Calu3 (cell line): Measurements from ENCODE around the gene PANX2. TPM values are rescaled to one million over a fixed set of nuclear protein-coding genes. Genes with fewer than 3 reads are reported as not detected.
A peak's percentile ranks its signal among the peaks of the same experiment; 100 is the strongest.

Source experiments
- BruUV-seq: library from RNA; stranded (reverse); fragments of 400-500 nt; replicated peaks from 2 replicates; lab custom pipeline; 2021; lab: Mats Ljungman, UMichigan
- CTCF ChIA-PET: fragments of 300-600 bp; sonication (Branson Sonifier 250); formaldehyde crosslinking; loops from one replicate; lab custom pipeline; 2022; ENCODE audit warnings: antibody characterized with exemption; lab: Charles Lee
- DNase-seq: peaks from one replicate; pipeline ENCODE4 v3.0.0; 2022
- H3K27ac Mint-ChIP-seq: one replicate; pipeline ENCODE4 v1.8.0; 2022; ENCODE audit warnings: mixed read lengths; ENCODE audit not compliant: unreplicated experiment
- H3K27me3 Mint-ChIP-seq: one replicate; pipeline ENCODE4 v1.8.0; 2022; ENCODE audit warnings: mixed read lengths; ENCODE audit not compliant: unreplicated experiment
- H3K36me3 Mint-ChIP-seq: one replicate; pipeline ENCODE4 v1.8.0; 2022; ENCODE audit warnings: mild to moderate bottlenecking, moderate library complexity, mixed read lengths; ENCODE audit not compliant: insufficient read depth, unreplicated experiment
- H3K4me1 Mint-ChIP-seq: one replicate; pipeline ENCODE4 v1.8.0; 2022; ENCODE audit warnings: mild to moderate bottlenecking, low read depth, mixed read lengths; ENCODE audit not compliant: unreplicated experiment
- H3K4me3 Mint-ChIP-seq: one replicate; pipeline ENCODE4 v1.8.0; 2022; ENCODE audit warnings: mild to moderate bottlenecking, low read depth, moderate library complexity, mixed read lengths; ENCODE audit not compliant: unreplicated experiment
- H3K9me3 Mint-ChIP-seq: one replicate; pipeline ENCODE4 v1.8.0; 2022; ENCODE audit warnings: low read depth, mixed read lengths; ENCODE audit not compliant: unreplicated experiment
- intact Hi-C: fragments of 100-400 bp; cut with micrococcal nuclease; formaldehyde crosslinking; loops from one replicate; pipeline ENCODE4 v1.10.0; 2022; ENCODE audit not compliant: unreplicated experiment
- total RNA-seq: library from RNA; stranded (reverse); gene quantifications from 2 replicates; pipeline ENCODE4 v1.2.3, GENCODE V29; 2022
- TF ChIP-seq, protein P1 (sequence below): fragments of 200-600 bp; IDR thresholded peaks from one replicate; pipeline ENCODE4 v1.8.0; 2022; ENCODE audit warnings: antibody characterized with exemption; ENCODE audit not compliant: unreplicated experiment

The PANX2 gene
- total RNA-seq, 1 experiment from 2014 or later: 2.0 TPM

DNA sequence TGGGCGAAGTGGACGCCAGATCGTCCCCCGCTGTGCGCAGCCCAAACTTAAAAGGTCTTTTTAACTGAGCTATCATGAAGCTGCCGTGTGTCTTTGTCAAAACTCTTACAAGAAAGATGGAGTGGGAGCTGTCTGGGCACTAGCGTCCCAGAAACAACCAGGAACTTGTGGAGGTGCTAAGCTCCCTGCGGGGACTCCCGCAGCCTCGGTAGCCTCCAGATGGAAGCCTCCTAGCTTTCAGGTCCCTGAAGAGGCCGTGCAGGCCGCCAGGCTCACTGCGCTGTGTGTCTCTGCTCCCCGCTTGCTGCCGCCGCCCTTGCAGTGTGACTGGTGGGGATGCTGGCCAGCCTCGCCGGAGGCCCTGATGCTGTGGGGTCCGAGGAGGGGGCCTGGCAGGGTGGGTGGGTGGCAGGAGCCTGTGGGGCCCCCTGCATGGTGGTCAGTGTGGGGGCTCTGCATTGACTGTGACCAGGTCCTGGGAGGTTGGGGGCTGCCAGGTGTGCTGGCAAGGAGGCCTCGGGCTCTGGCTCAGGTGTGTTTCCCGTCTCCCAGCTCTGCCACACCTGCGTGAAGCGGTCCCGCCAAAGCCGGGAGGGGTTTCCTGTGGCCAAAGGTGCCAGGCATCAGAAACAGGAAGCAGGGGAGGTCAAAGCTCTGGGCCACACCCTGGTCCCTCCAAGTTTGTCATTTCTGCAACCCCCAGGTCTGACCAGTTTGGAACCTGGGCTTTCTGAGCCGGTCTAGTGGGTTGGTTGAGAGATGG, 16.4 kb downstream of the PANX2 start:
- Mint-ChIP-seq H3K9me3 (no peaks in the 10 kb centered on the region), H3K27ac (peak overlapping the region; percentile 28), H3K4me1 (peaks cover 14% of the 10 kb centered on the region), H3K4me3 (peak overlapping the region; percentile 82), H3K36me3 (peaks cover 42% of the 10 kb centered on the region), H3K27me3 (no peaks in the 10 kb centered on the region)
- TF ChIP-seq, protein P1, sequence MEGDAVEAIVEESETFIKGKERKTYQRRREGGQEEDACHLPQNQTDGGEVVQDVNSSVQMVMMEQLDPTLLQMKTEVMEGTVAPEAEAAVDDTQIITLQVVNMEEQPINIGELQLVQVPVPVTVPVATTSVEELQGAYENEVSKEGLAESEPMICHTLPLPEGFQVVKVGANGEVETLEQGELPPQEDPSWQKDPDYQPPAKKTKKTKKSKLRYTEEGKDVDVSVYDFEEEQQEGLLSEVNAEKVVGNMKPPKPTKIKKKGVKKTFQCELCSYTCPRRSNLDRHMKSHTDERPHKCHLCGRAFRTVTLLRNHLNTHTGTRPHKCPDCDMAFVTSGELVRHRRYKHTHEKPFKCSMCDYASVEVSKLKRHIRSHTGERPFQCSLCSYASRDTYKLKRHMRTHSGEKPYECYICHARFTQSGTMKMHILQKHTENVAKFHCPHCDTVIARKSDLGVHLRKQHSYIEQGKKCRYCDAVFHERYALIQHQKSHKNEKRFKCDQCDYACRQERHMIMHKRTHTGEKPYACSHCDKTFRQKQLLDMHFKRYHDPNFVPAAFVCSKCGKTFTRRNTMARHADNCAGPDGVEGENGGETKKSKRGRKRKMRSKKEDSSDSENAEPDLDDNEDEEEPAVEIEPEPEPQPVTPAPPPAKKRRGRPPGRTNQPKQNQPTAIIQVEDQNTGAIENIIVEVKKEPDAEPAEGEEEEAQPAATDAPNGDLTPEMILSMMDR: no peak
- no TSS peak for BruUV-seq
- CTCF ChIA-PET: interaction anchor here (0.5 to 1.2 kb wide), 3 partner anchors 38 to 179 kb away, joined by 3 read pairs; no protein-coding TSS in a partner anchor
- no peak for DNase-seq
- intact Hi-C loops: no loop called here

DNA sequence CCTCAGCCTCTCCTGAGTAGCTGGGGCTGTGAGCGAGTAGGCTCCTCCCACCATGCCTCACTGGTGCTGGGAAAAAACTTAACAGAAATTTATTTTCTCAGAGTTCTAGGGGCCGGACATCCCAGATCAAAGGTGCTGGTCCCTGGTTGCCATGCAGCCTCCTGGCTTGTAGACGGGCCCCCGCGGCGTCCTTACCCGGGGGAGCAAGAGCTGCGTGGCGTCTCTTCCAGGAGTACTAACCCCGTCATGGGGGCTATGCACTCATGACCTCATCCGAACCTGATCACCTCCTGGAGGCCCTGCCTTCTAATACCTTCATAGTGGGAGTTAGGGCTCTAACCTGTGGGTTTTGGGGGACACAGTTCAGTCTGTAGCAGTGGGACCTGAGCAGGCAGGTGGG, 17.8 kb downstream of the PANX2 start:
- H3K27me3 Mint-ChIP-seq: no peaks in the 10 kb centered on the region
- H3K9me3 Mint-ChIP-seq: no peaks in the 10 kb centered on the region
- BruUV-seq: no TSS peak
- H3K4me1 Mint-ChIP-seq: peaks cover 14% of the 10 kb centered on the region
- TF ChIP-seq, protein P1: no peak
- no peak overlapping the region for H3K27ac Mint-ChIP-seq
- intact Hi-C loops: no loop called here
- peaks cover 36% of the 10 kb centered on the region for H3K36me3 Mint-ChIP-seq
- DNase-seq: no peak
- CTCF ChIA-PET: no interaction called here
- no peak overlapping the region for H3K4me3 Mint-ChIP-seq

DNA sequence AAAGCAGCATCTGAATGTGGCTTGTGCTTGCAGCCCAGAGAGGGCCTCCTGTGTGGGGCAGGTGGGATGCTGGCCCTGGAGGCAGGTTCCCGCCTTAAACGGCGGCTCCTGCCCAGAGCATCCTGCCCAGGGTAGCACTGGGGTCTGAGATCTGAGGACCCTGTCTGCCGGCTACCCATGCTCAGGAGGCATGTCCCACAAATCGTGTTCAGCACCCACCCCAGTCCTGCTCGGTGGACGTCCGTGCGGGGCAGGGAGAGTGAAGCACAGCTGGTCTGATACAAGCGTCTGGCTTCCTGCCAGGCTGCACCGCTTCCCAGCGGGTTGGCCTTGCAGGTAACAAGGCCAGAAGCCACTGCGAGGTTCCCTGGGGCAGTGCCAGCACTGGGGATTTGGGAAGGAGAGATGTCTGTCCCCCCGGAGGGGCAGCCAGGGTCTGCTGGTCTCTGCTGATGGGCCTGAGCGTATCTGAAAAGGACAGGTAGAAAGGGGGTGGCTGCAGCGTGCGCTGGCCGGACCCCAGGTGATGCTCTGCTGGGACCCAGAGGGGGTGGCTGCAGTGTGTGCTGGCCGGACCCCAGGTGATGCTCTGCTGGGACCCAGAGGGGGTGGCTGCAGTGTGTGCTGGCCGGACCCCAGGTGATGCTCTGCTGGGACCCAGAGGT, 18.8 kb downstream of the PANX2 start:
- intact Hi-C loops: no loop called here
- H3K36me3 Mint-ChIP-seq: peaks cover 40% of the 10 kb centered on the region
- DNase-seq: no peak
- H3K27me3 Mint-ChIP-seq: no peaks in the 10 kb centered on the region
- H3K4me1 Mint-ChIP-seq: peaks cover 14% of the 10 kb centered on the region
- no peaks in the 10 kb centered on the region for H3K9me3 Mint-ChIP-seq
- TF ChIP-seq, protein P1: no peak
- CTCF ChIA-PET: interaction anchor here (0.6 to 1.4 kb wide), 3 partner anchors 31 to 249 kb away, joined by 4 read pairs; no protein-coding TSS in a partner anchor
- BruUV-seq: no TSS peak
- H3K4me3 Mint-ChIP-seq: peak overlapping the region; percentile 71
- peak overlapping the region; percentile 85 for H3K27ac Mint-ChIP-seq

DNA sequence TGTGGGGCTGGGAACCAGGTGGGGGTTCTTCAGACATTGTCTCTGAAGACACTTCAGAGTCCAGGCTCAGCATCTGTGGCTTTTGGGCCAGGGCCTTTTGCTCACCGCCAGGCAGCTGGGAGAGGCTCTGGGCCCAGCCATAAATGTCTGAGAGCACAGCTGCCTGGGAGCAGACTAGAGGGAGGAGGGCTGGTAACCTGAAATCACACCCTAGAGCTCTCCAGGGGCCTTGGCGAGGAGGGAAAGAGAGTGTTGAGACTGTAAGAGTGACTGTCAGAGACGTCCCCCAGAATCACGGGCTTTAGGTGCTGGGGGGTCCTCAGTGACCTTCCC, 19.3 kb downstream of the PANX2 start:
- H3K9me3 Mint-ChIP-seq: no peaks in the 10 kb centered on the region
- intact Hi-C loops: no loop called here
- no peaks in the 10 kb centered on the region for H3K27me3 Mint-ChIP-seq
- peak overlapping the region; percentile 71 for H3K4me3 Mint-ChIP-seq
- DNase-seq: no peak
- BruUV-seq: no TSS peak
- H3K4me1 Mint-ChIP-seq: peaks cover 14% of the 10 kb centered on the region
- TF ChIP-seq, protein P1: no peak
- peaks cover 45% of the 10 kb centered on the region for H3K36me3 Mint-ChIP-seq
- CTCF ChIA-PET: interaction anchor here (0.6 to 1.4 kb wide), 4 partner anchors 19 to 250 kb away, joined by 4 to 9 read pairs (median 4); no protein-coding TSS in a partner anchor
- peak overlapping the region; percentile 85 for H3K27ac Mint-ChIP-seq
